ENCODE data around the gene MAVS.

MAVS gene

DNA sequence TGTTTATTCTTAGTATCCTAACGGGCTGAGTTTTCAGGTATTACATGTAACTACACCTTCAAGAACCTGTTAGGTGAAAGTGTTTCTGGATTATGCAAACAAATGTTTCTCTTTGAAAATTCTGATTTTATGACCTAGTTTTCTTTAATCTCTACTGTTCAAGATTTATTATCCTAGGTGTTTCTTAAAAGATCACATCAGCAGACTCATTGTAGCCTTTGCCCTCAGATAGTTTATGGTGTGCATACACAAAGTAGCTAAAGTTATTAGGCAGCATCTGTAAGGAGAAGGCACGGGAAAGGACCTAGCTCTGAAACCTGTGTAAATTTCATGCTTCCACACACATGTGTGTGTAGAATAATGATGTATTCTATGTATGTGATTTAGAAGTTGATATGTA is 64.2 kb downstream of the MAVS start:
- Histone ChIP-seq H3K4me1 (no peaks in the 10 kb centered on the region), H3K9me3 (no peaks in the 10 kb centered on the region), H3K4me3 (ENCODE audit: low read depth, low read length) (no peak overlapping the region), H3K27me3 (no peaks in the 10 kb centered on the region), H3K36me3 (peaks cover 76% of the 10 kb centered on the region)
- DNase-seq = no peak
- TF ChIP-seq, protein P1, sequence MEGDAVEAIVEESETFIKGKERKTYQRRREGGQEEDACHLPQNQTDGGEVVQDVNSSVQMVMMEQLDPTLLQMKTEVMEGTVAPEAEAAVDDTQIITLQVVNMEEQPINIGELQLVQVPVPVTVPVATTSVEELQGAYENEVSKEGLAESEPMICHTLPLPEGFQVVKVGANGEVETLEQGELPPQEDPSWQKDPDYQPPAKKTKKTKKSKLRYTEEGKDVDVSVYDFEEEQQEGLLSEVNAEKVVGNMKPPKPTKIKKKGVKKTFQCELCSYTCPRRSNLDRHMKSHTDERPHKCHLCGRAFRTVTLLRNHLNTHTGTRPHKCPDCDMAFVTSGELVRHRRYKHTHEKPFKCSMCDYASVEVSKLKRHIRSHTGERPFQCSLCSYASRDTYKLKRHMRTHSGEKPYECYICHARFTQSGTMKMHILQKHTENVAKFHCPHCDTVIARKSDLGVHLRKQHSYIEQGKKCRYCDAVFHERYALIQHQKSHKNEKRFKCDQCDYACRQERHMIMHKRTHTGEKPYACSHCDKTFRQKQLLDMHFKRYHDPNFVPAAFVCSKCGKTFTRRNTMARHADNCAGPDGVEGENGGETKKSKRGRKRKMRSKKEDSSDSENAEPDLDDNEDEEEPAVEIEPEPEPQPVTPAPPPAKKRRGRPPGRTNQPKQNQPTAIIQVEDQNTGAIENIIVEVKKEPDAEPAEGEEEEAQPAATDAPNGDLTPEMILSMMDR (IDR thresholded peaks at IDR 0.05; ENCODE audit: low read depth, low read length) = no peak

DNA sequence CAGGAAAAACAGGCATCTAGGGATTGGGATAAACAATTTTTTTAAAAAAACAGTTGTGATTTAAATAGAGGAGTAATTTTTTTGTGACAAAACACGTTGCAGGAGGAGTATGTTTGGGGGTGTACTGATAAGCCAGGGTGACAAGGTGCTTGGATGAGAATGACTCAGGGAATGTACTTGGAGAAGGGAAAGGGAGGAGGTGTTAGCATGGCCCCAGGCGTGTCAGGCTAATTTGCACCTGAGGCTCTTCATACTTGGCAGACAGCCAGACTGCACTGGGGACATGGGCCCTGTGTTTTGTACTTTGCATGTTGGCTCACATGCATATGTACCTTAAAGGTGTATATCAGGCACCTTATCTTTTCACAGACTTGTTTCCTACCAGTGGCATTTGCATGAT is 65.3 kb downstream of the MAVS start:
- Histone ChIP-seq H3K4me3 (ENCODE audit: low read depth, low read length) (no peak overlapping the region), H3K36me3 (peaks cover 85% of the 10 kb centered on the region), H3K27me3 (no peaks in the 10 kb centered on the region), H3K4me1 (no peaks in the 10 kb centered on the region), H3K9me3 (no peaks in the 10 kb centered on the region)
- TF ChIP-seq, protein P1 (IDR thresholded peaks at IDR 0.05; ENCODE audit: low read depth, low read length) = no peak
- no peak for DNase-seq

DNA sequence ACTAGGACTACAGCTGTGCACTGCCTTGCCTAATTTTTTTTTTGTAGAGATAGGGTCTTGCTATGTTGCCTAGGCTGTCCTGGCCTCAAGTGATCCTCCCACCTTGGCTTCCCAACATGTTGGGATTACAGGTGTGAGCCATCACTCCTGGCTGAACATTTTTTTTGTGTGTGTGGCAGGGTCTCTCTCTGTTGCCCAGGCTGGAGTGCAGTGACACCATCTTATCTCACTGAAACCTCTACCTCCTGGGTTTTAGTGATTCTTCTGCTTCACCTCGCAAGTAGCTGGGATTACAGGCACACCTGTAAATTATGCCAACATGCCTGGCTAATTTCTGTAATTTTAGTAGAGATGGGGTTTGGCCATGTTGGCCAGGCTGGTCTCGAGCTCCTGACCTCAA is 67.8 kb downstream of the MAVS start:
- TF ChIP-seq, protein P1 (IDR thresholded peaks at IDR 0.05; ENCODE audit: low read depth, low read length) = no peak
- Histone ChIP-seq H3K9me3 (no peaks in the 10 kb centered on the region), H3K27me3 (no peaks in the 10 kb centered on the region), H3K4me3 (ENCODE audit: low read depth, low read length) (no peak overlapping the region), H3K4me1 (no peaks in the 10 kb centered on the region), H3K36me3 (peaks cover 79% of the 10 kb centered on the region)
- no peak for DNase-seq

DNA sequence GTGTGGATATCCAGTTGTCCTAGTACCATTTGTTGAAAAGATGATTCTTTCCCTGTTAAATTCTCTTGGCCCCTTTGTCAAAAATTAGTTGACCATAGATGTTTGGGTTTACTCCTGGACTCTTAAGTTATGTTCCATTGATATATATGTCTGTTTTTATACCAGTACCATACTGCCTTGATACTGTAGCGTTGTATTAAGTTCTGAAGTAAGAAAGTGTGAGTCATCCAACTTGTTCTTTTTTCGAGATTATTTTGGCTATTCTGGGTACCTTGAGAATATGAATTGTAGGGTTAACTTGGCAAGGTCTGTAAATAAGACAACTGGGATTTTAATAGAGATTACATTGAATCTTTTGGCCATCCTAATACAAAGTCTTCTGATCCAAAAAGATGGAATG is 69.1 kb downstream of the MAVS start:
- DNase-seq = no peak
- TF ChIP-seq, protein P1 (IDR thresholded peaks at IDR 0.05; ENCODE audit: low read depth, low read length) = no peak
- H3K36me3 ChIP-seq = peaks cover 82% of the 10 kb centered on the region

DNA sequence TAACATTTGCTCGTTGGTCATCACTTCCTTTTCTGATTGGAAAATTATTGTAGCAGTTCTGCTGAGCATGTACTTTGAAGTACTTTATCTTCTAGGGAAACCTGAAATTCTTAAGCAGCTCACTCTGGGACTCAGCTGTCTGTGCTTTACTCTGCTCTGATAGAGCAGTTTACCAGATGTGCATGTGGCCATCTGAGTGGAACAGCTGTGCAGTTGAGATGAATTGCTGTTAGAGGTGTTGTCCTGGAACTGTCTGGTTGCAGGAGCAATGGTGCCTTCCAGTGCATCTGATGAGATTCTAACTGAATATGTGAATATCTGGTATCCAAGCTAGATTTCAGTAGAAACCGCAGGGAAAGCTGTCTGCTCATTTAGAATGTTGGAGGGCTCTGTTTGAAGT is 69.7 kb downstream of the MAVS start:
- H3K9me3 ChIP-seq = no peaks in the 10 kb centered on the region
- H3K4me3 ChIP-seq (ENCODE audit: low read depth, low read length) = no peak overlapping the region
- no peaks in the 10 kb centered on the region for H3K27me3 ChIP-seq
- H3K36me3 ChIP-seq = peaks cover 76% of the 10 kb centered on the region
- H3K4me1 ChIP-seq = no peaks in the 10 kb centered on the region
- no peak for DNase-seq
- TF ChIP-seq, protein P1 (IDR thresholded peaks at IDR 0.05; ENCODE audit: low read depth, low read length) = no peak

More for the DNA sequence above, 69.1 kb downstream of the MAVS start:
- Histone ChIP-seq H3K9me3 (no peaks in the 10 kb centered on the region), H3K27me3 (no peaks in the 10 kb centered on the region), H3K4me3 (ENCODE audit: low read depth, low read length) (no peak overlapping the region), H3K4me1 (no peaks in the 10 kb centered on the region)

DNA sequence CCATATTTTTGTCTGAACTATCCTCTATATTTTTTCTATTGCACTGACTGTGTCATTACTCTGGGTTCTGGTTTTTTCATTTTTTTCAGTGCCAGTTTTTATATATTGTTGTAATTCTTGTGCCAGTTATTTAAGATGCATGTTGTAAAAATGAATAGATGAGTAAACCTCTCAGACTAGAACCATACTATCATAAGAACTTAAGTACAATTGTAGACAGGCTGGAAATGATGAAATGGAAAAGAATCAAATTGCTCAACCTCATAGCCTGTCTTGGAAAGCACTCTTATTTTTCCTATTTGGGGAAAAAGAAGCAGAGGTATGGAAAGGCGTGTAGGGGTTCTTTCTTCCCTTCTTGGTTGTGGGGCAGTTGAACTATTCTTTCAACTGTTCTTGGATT is 72.7 kb downstream of the MAVS start:
- Histone ChIP-seq H3K9me3 (no peaks in the 10 kb centered on the region), H3K36me3 (peaks cover 72% of the 10 kb centered on the region)
- DNase-seq = no peak

More for the DNA sequence above, 72.7 kb downstream of the MAVS start:
- TF ChIP-seq, protein P1 (IDR thresholded peaks at IDR 0.05; ENCODE audit: low read depth, low read length) = no peak
- no peak overlapping the region for H3K4me3 ChIP-seq (ENCODE audit: low read depth, low read length)
- H3K27me3 ChIP-seq = no peaks in the 10 kb centered on the region
- no peaks in the 10 kb centered on the region; the same call in 1 of the 2 replicates for H3K4me1 ChIP-seq
